Measurements from ENCODE around the gene BARX1.

The BARX1 gene

DNA sequence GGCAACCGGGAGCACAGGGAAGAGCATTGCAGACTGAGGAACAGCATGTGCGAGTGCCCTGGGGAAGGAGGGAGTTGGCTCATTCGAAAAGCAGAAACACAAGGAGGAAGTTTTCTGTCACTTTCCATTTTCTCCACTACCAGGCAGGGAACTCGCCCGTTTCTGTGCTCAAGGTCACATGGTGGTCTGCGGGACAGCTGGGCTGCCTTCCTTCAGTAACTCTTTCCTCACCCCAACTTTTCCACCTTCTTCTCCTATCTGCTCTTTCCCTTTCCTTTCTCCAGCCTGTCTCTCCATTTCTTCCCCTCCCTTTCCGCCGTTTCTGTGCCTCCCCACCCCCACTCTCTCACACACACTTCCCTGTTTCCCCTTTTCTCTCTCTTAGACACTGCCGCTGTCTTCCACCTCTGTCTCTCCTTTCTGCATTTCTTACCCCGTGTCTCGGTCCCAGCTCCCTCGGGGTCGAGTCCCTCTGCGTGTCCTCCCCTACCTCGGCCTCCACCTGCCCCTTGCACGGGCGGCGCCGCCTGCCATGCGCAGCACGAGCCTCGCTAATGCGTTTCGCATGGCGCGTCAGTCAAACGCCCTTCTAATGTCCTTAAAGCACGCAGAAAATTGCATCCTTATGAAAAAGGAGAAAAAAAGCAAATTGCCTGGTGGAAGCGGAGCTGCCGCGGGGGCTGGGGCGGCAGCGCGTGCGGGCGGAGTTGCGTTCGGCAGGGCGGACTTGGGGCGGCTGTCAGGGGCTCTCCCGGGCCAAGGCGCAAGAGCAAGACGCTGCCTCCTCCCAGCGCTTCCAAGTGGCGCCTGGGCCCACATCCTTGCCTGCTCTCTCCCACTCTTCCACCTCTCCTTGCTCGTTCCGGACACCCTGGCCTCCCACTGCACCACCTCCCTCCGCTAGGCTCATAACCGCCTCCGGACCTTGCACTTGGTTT, 9.5 kb downstream of the BARX1 start:
- H3K4me3 ChIP-seq (ENCODE audit: low read depth, low read length): peak overlapping the region; percentile 47
- no peaks in the 10 kb centered on the region for H3K9me3 ChIP-seq (ENCODE audit: control insufficient read depth, low read length)
- peaks cover 12% of the 10 kb centered on the region for H3K27me3 ChIP-seq (ENCODE audit: control insufficient read depth, insufficient read depth, low read length)
- H3K79me2 ChIP-seq: no peaks in the 10 kb centered on the region
- TF ChIP-seq, protein P1, sequence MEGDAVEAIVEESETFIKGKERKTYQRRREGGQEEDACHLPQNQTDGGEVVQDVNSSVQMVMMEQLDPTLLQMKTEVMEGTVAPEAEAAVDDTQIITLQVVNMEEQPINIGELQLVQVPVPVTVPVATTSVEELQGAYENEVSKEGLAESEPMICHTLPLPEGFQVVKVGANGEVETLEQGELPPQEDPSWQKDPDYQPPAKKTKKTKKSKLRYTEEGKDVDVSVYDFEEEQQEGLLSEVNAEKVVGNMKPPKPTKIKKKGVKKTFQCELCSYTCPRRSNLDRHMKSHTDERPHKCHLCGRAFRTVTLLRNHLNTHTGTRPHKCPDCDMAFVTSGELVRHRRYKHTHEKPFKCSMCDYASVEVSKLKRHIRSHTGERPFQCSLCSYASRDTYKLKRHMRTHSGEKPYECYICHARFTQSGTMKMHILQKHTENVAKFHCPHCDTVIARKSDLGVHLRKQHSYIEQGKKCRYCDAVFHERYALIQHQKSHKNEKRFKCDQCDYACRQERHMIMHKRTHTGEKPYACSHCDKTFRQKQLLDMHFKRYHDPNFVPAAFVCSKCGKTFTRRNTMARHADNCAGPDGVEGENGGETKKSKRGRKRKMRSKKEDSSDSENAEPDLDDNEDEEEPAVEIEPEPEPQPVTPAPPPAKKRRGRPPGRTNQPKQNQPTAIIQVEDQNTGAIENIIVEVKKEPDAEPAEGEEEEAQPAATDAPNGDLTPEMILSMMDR (IDR thresholded peaks at IDR 0.05): no peak
- H2AFZ ChIP-seq: peak overlapping the region; percentile 53
- H3K4me1 ChIP-seq: no peaks in the 10 kb centered on the region
- H3K36me3 ChIP-seq (ENCODE audit: control insufficient read depth, insufficient read depth, low read length): no peaks in the 10 kb centered on the region
- no peak overlapping the region for H3K27ac ChIP-seq
- H3K4me2 ChIP-seq (ENCODE audit: low read length): peak overlapping the region; percentile 85
- no peak overlapping the region for H3K9ac ChIP-seq

DNA sequence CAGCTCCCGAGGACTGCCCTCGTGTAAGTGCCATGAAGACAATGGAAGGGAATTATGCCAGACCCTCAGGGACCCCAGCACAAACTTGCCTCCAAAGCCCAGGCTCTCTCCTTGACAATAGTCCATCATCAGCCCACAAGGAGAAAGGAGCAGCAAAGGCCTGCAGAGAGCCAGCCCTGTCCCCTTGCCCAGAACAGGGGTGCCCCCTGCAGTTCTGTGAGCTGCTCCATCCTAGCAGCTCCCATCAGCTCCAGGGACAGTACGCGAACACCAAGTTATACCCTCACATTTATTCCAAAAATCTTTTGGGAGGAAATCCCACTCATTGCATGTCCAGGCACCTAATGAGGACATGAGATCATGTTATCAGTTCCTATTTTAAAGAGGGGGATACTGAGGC, 11.1 kb downstream of the BARX1 start:
- no peak overlapping the region for H3K27ac ChIP-seq

DNA sequence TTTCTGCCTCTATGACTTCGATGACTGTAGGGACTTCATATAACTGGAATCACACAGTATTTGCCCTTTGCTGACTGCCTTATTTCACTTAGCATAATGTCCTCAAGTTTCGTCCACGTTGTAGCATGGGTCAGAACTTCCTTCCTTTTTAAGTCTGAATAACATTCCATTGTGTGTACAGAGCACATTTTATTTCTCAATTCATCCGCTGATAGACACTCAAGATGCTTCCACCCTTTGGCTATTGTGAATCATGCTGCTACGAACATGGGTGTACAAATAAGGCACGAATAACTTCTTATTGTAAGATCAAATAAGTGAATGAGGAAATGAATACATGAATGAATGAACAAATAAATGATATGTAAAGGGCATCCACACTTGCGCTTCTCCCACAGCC, 13.0 kb downstream of the BARX1 start:
- H3K9ac ChIP-seq: no peak overlapping the region
- H3K79me2 ChIP-seq: no peaks in the 10 kb centered on the region
- peaks cover 8% of the 10 kb centered on the region for H3K27me3 ChIP-seq (ENCODE audit: control insufficient read depth, insufficient read depth, low read length)
- no peak overlapping the region for H3K4me3 ChIP-seq (ENCODE audit: low read depth, low read length)
- H3K4me1 ChIP-seq: no peaks in the 10 kb centered on the region
- H3K27ac ChIP-seq: no peak overlapping the region
- no peak overlapping the region for H3K4me2 ChIP-seq (ENCODE audit: low read length)
- H3K9me3 ChIP-seq (ENCODE audit: control insufficient read depth, low read length): no peaks in the 10 kb centered on the region
- TF ChIP-seq, protein P1 (IDR thresholded peaks at IDR 0.05): no peak
- H3K36me3 ChIP-seq (ENCODE audit: control insufficient read depth, insufficient read depth, low read length): no peaks in the 10 kb centered on the region
- no peak overlapping the region for H2AFZ ChIP-seq

More for the DNA sequence above, 11.1 kb downstream of the BARX1 start:
- Histone ChIP-seq H3K4me3 (ENCODE audit: low read depth, low read length) (no peak overlapping the region), H3K36me3 (ENCODE audit: control insufficient read depth, insufficient read depth, low read length) (no peaks in the 10 kb centered on the region), H3K4me1 (no peaks in the 10 kb centered on the region), H2AFZ (no peak overlapping the region), H3K4me2 (ENCODE audit: low read length) (no peak overlapping the region), H3K9ac (no peak overlapping the region), H3K9me3 (ENCODE audit: control insufficient read depth, low read length) (no peaks in the 10 kb centered on the region), H3K27me3 (ENCODE audit: control insufficient read depth, insufficient read depth, low read length) (peaks cover 12% of the 10 kb centered on the region), H3K79me2 (no peaks in the 10 kb centered on the region)
- TF ChIP-seq, protein P1 (IDR thresholded peaks at IDR 0.05): no peak

DNA sequence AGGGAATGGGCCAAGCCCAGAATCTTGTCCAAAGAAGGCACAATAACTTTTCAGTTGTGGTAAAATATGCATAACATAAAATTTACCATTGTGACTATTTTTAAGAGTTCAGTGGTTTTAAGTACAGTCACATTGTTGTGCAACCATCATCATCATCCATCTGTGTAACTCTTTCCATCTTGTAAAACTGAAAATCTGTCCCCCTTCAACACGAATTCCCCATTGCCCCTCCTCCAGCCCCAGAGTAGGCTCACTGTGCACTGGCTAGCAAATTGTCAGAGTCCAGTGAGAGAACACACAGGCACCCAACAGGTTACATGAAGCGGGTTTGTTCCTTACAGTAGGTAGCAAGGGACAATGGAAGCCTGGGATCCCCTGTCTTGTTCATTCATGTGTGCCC, 13.7 kb downstream of the BARX1 start:
- H3K4me3 ChIP-seq (ENCODE audit: low read depth, low read length): no peak overlapping the region
- TF ChIP-seq, protein P1 (IDR thresholded peaks at IDR 0.05): no peak

More for the DNA sequence above, 13.7 kb downstream of the BARX1 start:
- no peaks in the 10 kb centered on the region for H3K36me3 ChIP-seq (ENCODE audit: control insufficient read depth, insufficient read depth, low read length)
- no peaks in the 10 kb centered on the region for H3K79me2 ChIP-seq
- H3K4me1 ChIP-seq: no peaks in the 10 kb centered on the region
- H3K9me3 ChIP-seq (ENCODE audit: control insufficient read depth, low read length): no peaks in the 10 kb centered on the region
- no peak overlapping the region for H3K27ac ChIP-seq
- H3K4me2 ChIP-seq (ENCODE audit: low read length): no peak overlapping the region
- no peak overlapping the region for H3K9ac ChIP-seq
- H3K27me3 ChIP-seq (ENCODE audit: control insufficient read depth, insufficient read depth, low read length): peaks cover 5% of the 10 kb centered on the region
- no peak overlapping the region for H2AFZ ChIP-seq

Data from parathyroid adenoma (tissue), 2 donors.